ENCODE measurements around the gene PSMD11. TPM values are rescaled to one million over a fixed set of nuclear protein-coding genes. Genes with fewer than 3 reads are reported as not detected.
"Not testable (repeated sequence)": the region's sequence is repeated elsewhere in the genome, so short reads cannot be mapped to it uniquely, and the experiment has no call there.

The PSMD11 gene
- total RNA-seq (92.4 TPM), polyA plus RNA-seq (100 to 1,000 TPM; 125 to 156 (median 142) TPM)

DNA sequence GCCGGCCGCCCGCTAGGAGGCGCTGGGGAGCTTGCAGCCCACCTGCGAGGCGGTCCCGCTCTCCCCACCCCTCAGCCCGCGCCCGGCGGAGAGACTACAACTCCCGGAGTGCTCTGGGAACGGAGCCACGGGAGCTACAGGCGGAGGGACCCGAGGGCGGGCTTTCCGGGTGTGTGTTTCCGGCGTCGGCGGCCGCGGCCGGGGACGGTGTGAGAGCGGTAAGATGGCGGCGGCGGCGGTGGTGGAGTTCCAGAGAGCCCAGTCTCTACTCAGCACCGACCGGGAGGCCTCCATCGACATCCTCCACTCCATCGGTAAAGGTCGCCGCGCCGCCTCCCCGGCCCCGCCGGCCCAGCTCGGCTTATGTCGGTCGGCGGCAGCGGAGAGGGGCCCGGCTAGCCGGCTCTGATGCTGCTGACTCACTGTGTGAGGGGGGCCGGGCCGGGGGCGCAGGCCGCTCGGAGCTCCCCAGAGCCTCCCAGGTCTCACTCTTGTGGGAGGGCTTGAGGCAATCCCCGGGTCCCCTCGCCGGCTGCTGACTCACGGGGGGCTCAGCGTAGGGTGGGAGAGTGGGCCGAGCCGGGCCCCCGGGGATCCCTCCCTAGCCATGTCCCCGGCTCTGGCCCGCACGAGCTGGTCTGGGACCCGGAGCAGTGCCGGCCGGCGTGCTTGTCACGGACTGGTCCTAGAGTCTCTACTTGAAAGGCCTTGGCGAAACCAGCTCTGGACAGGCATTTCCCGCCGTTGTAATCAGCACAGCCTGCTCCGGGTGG lies at the start of gene PSMD11:
Gene PSMD11 (plus strand): TSS at position 210 of the 773 bp plus-strand sequence. CDS start 14 bp downstream, at position 224.
- Histone ChIP-seq H3K27ac (ENCODE audit: insufficient read depth, low read length, poor library complexity, severe bottlenecking) (peak within 1 kb of the TSS; percentile 79), H3K9me3 (ENCODE audit: control insufficient read depth in 2 of 2, low read length in 2 of 2) (no peaks in the 10 kb centered on the region), H3K36me3 (ENCODE audit: control insufficient read depth, insufficient read depth, low read length) (peaks cover 20% of the 10 kb centered on the region), H3K27me3 (ENCODE audit: control insufficient read depth, insufficient read depth, low read length) (no peaks in the 10 kb centered on the region), H3K4me1 (ENCODE audit: control insufficient read depth, insufficient read depth, low read length, poor library complexity, severe bottlenecking) (peaks cover 23% of the 10 kb centered on the region), H3K4me3 (ENCODE audit: low read depth, low read length) (peak within 1 kb of the TSS; percentile 85)
- ATAC-seq (ENCODE audit: low read depth in 2 of 2) (peak; percentile 98 to 99), DNase-seq (peak; percentile 98 to 99 (median 98))
- Mint-ChIP-seq H3K9me3 (peaks cover 0 to 1% (median 0%) of the 10 kb centered on the region in 7 donors), H3K4me3 (peak within 1 kb of the TSS; percentile 88 to 98 (median 92)), H3K27ac (peak within 1 kb of the TSS; percentile 60 to 95 (median 87)), H3K36me3 (peaks cover 15% of the 10 kb centered on the region), H3K27me3 (no peaks in the 10 kb centered on the region), H3K4me1 (peaks cover 20 to 47% (median 33%) of the 10 kb centered on the region in 4 donors)

DNA sequence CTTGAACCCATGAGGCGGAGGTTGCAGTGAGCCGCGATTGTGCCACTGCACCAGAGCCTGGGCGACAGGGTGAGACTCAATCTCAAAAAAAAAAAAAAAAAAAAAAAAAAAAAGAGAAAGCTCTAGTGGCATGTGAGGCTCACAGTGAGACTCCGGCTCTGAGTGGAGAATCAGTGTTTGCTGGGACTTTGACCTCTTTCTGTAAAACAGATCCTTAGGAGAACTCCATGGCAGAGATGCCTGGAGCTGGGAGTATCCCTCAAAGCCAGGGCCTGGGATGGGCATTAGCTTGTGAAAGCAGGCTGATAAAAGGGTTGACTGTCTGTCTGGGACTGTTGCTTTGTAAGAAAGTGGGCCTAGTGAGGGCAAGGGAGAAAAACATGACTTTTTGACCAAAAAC lies 48.0 kb upstream of the PSMD11 start:
- Mint-ChIP-seq H3K27me3 (no peaks in the 10 kb centered on the region), H3K27ac (peak overlapping the region in 1 of 3 donors; percentile 21), H3K4me3 (no peak overlapping the region), H3K4me1 (peaks cover 0 to 11% (median 4%) of the 10 kb centered on the region in 4 donors), H3K36me3 (peaks cover 11% of the 10 kb centered on the region), H3K9me3 (peaks cover 0 to 1% (median 0%) of the 10 kb centered on the region in 7 donors)
- ATAC-seq (ENCODE audit: low read depth in 2 of 2) (no peak), DNase-seq (no peak)
- Histone ChIP-seq H3K4me3 (ENCODE audit: low read depth, low read length) (no peak overlapping the region), H3K36me3 (ENCODE audit: control insufficient read depth, insufficient read depth, low read length) (no peaks in the 10 kb centered on the region), H3K27ac (ENCODE audit: insufficient read depth, low read length, poor library complexity, severe bottlenecking) (no peak overlapping the region), H3K27me3 (ENCODE audit: control insufficient read depth, insufficient read depth, low read length) (no peaks in the 10 kb centered on the region), H3K9me3 (ENCODE audit: control insufficient read depth in 2 of 2, low read length in 2 of 2) (no peaks in the 10 kb centered on the region), H3K4me1 (ENCODE audit: control insufficient read depth, insufficient read depth, low read length, poor library complexity, severe bottlenecking) (no peaks in the 10 kb centered on the region)

DNA sequence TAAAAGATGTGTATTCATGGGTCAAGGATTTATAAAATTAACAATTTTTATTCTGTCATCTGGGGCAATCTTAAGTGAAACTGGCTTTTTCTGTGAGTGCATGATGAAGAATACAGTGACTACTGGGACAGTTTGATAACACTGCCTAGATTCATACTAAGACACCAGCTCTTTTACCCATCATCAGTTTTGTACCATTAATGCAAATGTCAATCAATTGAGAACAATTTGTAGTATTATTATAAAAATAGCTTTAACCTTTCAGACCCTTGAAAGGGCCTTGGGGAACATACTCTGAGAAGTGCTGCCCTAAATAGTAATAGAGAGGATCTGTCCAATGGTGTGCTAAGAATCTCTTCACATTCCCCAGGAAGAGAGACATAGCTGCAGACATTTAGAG lies 45.4 kb upstream of the PSMD11 start:
- Mint-ChIP-seq H3K4me1 (peaks cover 0 to 11% (median 3%) of the 10 kb centered on the region in 4 donors), H3K27ac (no peak overlapping the region), H3K4me3 (no peak overlapping the region), H3K36me3 (peaks cover 4% of the 10 kb centered on the region), H3K27me3 (no peaks in the 10 kb centered on the region), H3K9me3 (no peaks in the 10 kb centered on the region)
- DNase-seq (no peak), ATAC-seq (ENCODE audit: low read depth in 2 of 2) (no peak)
- no peaks in the 10 kb centered on the region for H3K9me3 ChIP-seq (ENCODE audit: control insufficient read depth in 2 of 2, low read length in 2 of 2)
- no peak overlapping the region for H3K27ac ChIP-seq (ENCODE audit: insufficient read depth, low read length, poor library complexity, severe bottlenecking)
- no peak overlapping the region for H3K4me3 ChIP-seq (ENCODE audit: low read depth, low read length)
- H3K4me1 ChIP-seq (ENCODE audit: control insufficient read depth, insufficient read depth, low read length, poor library complexity, severe bottlenecking): no peaks in the 10 kb centered on the region
- H3K27me3 ChIP-seq (ENCODE audit: control insufficient read depth, insufficient read depth, low read length): no peaks in the 10 kb centered on the region
- H3K36me3 ChIP-seq (ENCODE audit: control insufficient read depth, insufficient read depth, low read length): no peaks in the 10 kb centered on the region

DNA sequence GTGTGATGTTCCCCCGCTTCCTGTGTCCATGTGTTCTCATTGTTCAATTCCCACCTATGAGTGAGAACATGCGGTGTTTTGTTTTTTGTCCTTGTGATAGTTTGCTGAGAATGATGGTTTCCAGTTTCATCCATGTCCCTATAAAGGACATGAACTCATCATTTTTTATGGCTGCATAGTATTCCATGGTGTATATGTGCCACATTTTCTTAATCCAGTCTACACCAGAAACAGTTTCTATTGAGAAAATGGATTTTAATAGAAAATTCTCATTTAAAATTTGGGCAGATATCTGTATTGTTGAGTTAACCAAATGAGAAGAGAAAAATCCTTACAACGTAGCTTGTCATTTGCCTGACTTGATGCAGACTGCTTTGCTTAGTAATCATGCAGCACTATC lies 34.2 kb upstream of the PSMD11 start:
- not testable (repeated sequence) for H3K27me3 ChIP-seq (ENCODE audit: control insufficient read depth, insufficient read depth, low read length); H3K4me3 ChIP-seq (ENCODE audit: low read depth, low read length); DNase-seq; H3K36me3 ChIP-seq (ENCODE audit: control insufficient read depth, insufficient read depth, low read length); H3K4me1 Mint-ChIP-seq; H3K9me3 Mint-ChIP-seq; H3K27ac Mint-ChIP-seq; H3K9me3 ChIP-seq (ENCODE audit: control insufficient read depth in 2 of 2, low read length in 2 of 2); H3K4me1 ChIP-seq (ENCODE audit: control insufficient read depth, insufficient read depth, low read length, poor library complexity, severe bottlenecking); H3K27ac ChIP-seq (ENCODE audit: insufficient read depth, low read length, poor library complexity, severe bottlenecking); ATAC-seq (ENCODE audit: low read depth in 2 of 2); H3K27me3 Mint-ChIP-seq; H3K4me3 Mint-ChIP-seq
- peaks cover 13% of the 10 kb centered on the region for H3K36me3 Mint-ChIP-seq

DNA sequence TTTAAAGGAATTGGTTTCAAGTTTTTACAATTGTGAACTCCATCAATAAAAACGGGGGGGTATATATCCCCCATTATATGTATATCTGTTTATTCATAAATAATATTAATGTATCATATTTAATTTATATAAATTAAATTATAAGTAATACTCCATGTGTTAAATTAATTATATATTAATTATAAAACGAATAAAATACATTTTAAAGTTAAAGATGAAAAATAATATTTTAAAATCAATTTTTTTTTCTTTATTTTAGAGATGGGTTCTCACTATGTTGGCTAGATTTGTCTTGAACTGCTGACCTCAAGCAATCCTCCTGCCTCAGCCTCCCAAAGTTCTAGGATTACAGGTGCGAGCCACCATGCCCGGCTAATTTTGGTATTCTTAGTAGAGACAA lies 17.4 kb upstream of the PSMD11 start:
- Histone ChIP-seq H3K9me3 (ENCODE audit: control insufficient read depth in 2 of 2, low read length in 2 of 2) (peaks cover 9 to 20% of the 10 kb centered on the region in 2 experiments), H3K27me3 (ENCODE audit: control insufficient read depth, insufficient read depth, low read length) (no peaks in the 10 kb centered on the region), H3K4me1 (ENCODE audit: control insufficient read depth, insufficient read depth, low read length, poor library complexity, severe bottlenecking) (no peaks in the 10 kb centered on the region), H3K27ac (ENCODE audit: insufficient read depth, low read length, poor library complexity, severe bottlenecking) (no peak overlapping the region), H3K4me3 (ENCODE audit: low read depth, low read length) (no peak overlapping the region), H3K36me3 (ENCODE audit: control insufficient read depth, insufficient read depth, low read length) (peaks cover 2% of the 10 kb centered on the region)
- DNase-seq: no peak
- Mint-ChIP-seq H3K27me3 (no peaks in the 10 kb centered on the region), H3K9me3 (peaks cover 4 to 21% (median 8%) of the 10 kb centered on the region in 7 donors), H3K36me3 (peaks cover 7% of the 10 kb centered on the region), H3K4me3 (no peak overlapping the region), H3K4me1 (no peaks in the 10 kb centered on the region), H3K27ac (no peak overlapping the region)
- ATAC-seq (ENCODE audit: low read depth in 2 of 2): no peak

DNA sequence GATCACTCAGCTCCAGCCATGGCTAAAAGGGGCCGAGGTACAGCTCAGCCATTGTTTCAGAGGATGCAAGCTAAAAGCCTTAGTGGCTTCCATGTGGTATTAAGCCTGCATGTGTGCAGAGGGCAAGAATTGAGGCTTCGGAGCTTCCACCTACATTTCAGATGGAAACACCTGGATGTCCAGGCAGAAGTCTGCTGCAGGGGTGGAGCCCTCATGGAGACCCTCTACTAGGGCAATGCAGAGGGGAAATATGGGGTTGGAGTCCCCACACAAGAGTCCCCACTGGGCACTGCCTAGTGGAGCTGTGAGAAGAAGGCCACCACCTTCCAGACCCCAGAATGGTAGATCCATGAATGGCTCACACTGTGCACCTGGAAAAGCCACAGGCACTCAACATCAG lies 14.7 kb upstream of the PSMD11 start:
- H3K27me3 ChIP-seq (ENCODE audit: control insufficient read depth, insufficient read depth, low read length): no peaks in the 10 kb centered on the region
- Mint-ChIP-seq H3K4me3 (no peak overlapping the region), H3K36me3 (peaks cover 7% of the 10 kb centered on the region), H3K9me3 (peaks cover 4 to 21% (median 8%) of the 10 kb centered on the region in 7 donors), H3K27me3 (no peaks in the 10 kb centered on the region), H3K4me1 (no peaks in the 10 kb centered on the region), H3K27ac (no peak overlapping the region)
- H3K36me3 ChIP-seq (ENCODE audit: control insufficient read depth, insufficient read depth, low read length): peaks cover 2% of the 10 kb centered on the region
- ATAC-seq (ENCODE audit: low read depth in 2 of 2) (no peak), DNase-seq (no peak)
- H3K4me1 ChIP-seq (ENCODE audit: control insufficient read depth, insufficient read depth, low read length, poor library complexity, severe bottlenecking): no peaks in the 10 kb centered on the region
- no peak overlapping the region for H3K27ac ChIP-seq (ENCODE audit: insufficient read depth, low read length, poor library complexity, severe bottlenecking)
- H3K4me3 ChIP-seq (ENCODE audit: low read depth, low read length): no peak overlapping the region
- peaks cover 9 to 20% of the 10 kb centered on the region in 2 experiments for H3K9me3 ChIP-seq (ENCODE audit: control insufficient read depth in 2 of 2, low read length in 2 of 2)

DNA sequence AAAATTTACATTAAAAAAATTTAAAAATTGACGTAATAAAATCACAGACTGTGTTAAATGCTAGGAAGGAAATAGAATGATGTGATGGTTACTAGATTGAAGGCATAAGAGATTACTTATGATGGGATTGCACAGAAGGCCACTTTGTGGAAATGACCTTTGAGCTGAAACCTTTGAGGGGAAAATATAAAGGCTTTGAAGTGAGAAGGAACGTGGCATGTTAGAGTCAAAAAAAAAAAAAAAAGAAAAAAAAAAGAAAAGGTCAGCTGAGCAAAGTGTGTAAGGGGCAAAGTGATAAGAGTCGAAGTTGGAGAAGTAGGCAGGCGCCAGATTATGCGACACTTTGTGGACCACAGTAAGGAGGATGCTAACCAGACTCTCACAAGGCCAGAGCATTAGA lies 3.6 kb upstream of the PSMD11 start:
- H3K4me3 Mint-ChIP-seq: peak overlapping the region in 1 of 4 donors; percentile 70

DNA sequence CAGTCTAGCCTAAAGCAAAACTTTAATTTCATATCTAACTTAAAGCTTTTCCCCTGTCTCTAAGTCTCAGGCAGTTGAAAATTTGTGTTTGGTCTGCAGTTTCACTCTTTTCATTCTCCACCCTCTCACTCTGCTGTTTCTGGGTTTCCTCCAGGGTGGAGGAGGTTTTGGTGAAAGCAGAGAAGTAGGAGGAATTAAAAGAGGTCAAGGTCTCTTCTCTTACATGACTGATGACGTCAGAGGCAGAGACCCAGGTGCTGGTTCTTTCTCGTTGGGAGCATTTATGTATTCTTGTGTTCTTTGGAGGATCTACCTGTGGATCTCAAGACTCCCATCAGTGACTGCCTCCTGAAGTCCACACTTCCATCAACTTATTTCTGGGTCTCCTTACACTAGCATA lies 2.4 kb upstream of the PSMD11 start:
- Histone ChIP-seq H3K27ac (ENCODE audit: insufficient read depth, low read length, poor library complexity, severe bottlenecking) (no peak overlapping the region), H3K9me3 (ENCODE audit: control insufficient read depth in 2 of 2, low read length in 2 of 2) (no peaks in the 10 kb centered on the region), H3K36me3 (ENCODE audit: control insufficient read depth, insufficient read depth, low read length) (peaks cover 3% of the 10 kb centered on the region), H3K27me3 (ENCODE audit: control insufficient read depth, insufficient read depth, low read length) (no peaks in the 10 kb centered on the region), H3K4me3 (ENCODE audit: low read depth, low read length) (no peak overlapping the region), H3K4me1 (ENCODE audit: control insufficient read depth, insufficient read depth, low read length, poor library complexity, severe bottlenecking) (peaks cover 23% of the 10 kb centered on the region)
- Mint-ChIP-seq H3K4me3 (peak overlapping the region in 1 of 4 donors; percentile 88), H3K27ac (no peak overlapping the region), H3K4me1 (peaks cover 17 to 31% (median 24%) of the 10 kb centered on the region in 4 donors), H3K9me3 (peaks cover 0 to 1% (median 0%) of the 10 kb centered on the region in 7 donors), H3K36me3 (peaks cover 5% of the 10 kb centered on the region), H3K27me3 (no peaks in the 10 kb centered on the region)
- ATAC-seq (ENCODE audit: low read depth in 2 of 2): no peak
- DNase-seq: no peak

More for the DNA sequence above, 3.6 kb upstream of the PSMD11 start:
- Mint-ChIP-seq H3K36me3 (peaks cover 3% of the 10 kb centered on the region), H3K4me1 (peaks cover 9 to 19% (median 13%) of the 10 kb centered on the region in 4 donors), H3K27ac (peak overlapping the region in 1 of 3 donors; percentile 33), H3K9me3 (peaks cover 0 to 3% (median 0%) of the 10 kb centered on the region in 7 donors), H3K27me3 (peaks cover 6% of the 10 kb centered on the region)
- Histone ChIP-seq H3K4me3 (ENCODE audit: low read depth, low read length) (no peak overlapping the region), H3K36me3 (ENCODE audit: control insufficient read depth, insufficient read depth, low read length) (no peaks in the 10 kb centered on the region), H3K4me1 (ENCODE audit: control insufficient read depth, insufficient read depth, low read length, poor library complexity, severe bottlenecking) (peaks cover 16% of the 10 kb centered on the region), H3K9me3 (ENCODE audit: control insufficient read depth in 2 of 2, low read length in 2 of 2) (no peaks in the 10 kb centered on the region), H3K27ac (ENCODE audit: insufficient read depth, low read length, poor library complexity, severe bottlenecking) (no peak overlapping the region), H3K27me3 (ENCODE audit: control insufficient read depth, insufficient read depth, low read length) (no peaks in the 10 kb centered on the region)
- ATAC-seq (ENCODE audit: low read depth in 2 of 2): no peak
- DNase-seq: no peak

All from CD4-positive, CD25-positive, alpha-beta regulatory T cell (primary cell).